ENCODE measurements around the gene SMTNL1. TPM values are rescaled to one million over a fixed set of nuclear protein-coding genes. Genes with fewer than 3 reads are reported as not detected.
A peak's percentile ranks its signal among the peaks of the same experiment; 100 is the strongest.
"Not testable (repeated sequence)": the region's sequence is repeated elsewhere in the genome, so short reads cannot be mapped to it uniquely, and the experiment has no call there.

Gene SMTNL1
- total RNA-seq, 2 experiments from 2014 or later = not detected

GRCh38 chr11:57530596-57531507 lies 6.5 kb upstream of the SMTNL1 start, which contains the start of gene TIMM10:
TSS of gene TIMM10 (minus strand) at chr11:57530754. CDS start at chr11:57530189, 565 bp downstream.
- H3K4me1 Mint-ChIP-seq (ENCODE audit: low read depth) = peaks cover 38% of the 10 kb centered on the region
- no peaks in the 10 kb centered on the region for H3K9me3 Mint-ChIP-seq
- peak; percentile 97 for DNase-seq
- H3K27ac Mint-ChIP-seq = peak within 1 kb of the TSS; percentile 87
- CTCF ChIA-PET = interaction anchor here (0.8 to 8.9 kb wide), 7 partner anchors 15 to 185 kb away, joined by 3 to 270 read pairs (median 4); partner anchors contain the start of genes RTN4RL2 and SLC43A1
- peaks cover 19% of the 10 kb centered on the region for H3K36me3 Mint-ChIP-seq (ENCODE audit: low read depth)
- no peaks in the 10 kb centered on the region for H3K27me3 Mint-ChIP-seq (ENCODE audit: low read depth)
- intact Hi-C loops (cut with micrococcal nuclease) = loop anchor here (1.0 to 2.0 kb wide), 13 partner anchors 17 to 1047 kb away; partner anchors contain the start of genes CLP1, MED19, SELENOH and SSRP1
- peak within 1 kb of the TSS; percentile 90 for H3K4me3 Mint-ChIP-seq

DNA sequence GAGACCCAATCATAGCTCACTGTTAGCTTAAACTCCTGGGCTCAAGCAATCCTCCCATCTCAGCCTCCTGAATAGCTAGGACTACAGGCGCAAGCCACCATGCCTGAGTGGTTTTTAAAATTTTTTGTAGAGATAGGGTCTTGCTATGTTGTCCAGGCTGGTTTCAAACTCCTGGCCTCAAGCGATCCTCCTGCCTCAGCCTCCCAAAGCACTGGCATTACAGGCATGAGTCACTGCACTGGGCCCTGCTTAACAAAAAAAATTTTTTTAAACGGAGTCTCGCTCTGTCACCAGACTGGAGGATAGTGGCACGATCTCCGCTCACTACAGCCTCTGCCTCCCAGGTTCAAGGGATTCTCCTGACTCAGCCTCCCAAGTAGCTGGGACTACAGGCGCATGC lies 2.9 kb upstream of the SMTNL1 start:
- intact Hi-C loops (cut with micrococcal nuclease); H3K9me3 Mint-ChIP-seq; DNase-seq; H3K27me3 Mint-ChIP-seq (ENCODE audit: low read depth); H3K27ac Mint-ChIP-seq; H3K36me3 Mint-ChIP-seq (ENCODE audit: low read depth); H3K4me3 Mint-ChIP-seq: not testable (repeated sequence)
- peaks cover 16% of the 10 kb centered on the region for H3K4me1 Mint-ChIP-seq (ENCODE audit: low read depth)
- CTCF ChIA-PET = interaction anchor here (0.5 to 1.5 kb wide), 4 partner anchors 9 to 142 kb away, joined by 3 read pairs; no protein-coding TSS in a partner anchor

DNA sequence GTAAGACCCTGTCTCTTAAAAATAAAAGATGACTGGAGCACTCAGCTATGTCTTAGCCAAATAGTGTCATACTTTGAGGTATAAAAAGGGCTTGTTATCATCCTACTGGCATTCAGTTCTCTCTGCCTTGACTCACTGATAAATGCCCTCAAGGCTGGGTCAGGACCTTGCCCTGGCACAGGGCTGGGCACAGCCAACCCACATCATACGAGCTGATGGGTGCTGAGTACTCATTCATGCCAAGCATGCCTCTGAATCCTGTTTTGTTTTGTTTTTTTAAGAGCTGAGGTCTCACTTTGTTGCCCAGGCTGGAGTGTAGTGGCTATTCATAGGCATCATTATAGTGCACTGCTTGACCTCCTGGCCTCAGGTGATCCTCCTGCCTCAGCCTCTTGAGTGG lies 1.9 kb downstream of the SMTNL1 start:
- Mint-ChIP-seq H3K4me3 (no peak overlapping the region), H3K36me3 (ENCODE audit: low read depth) (peaks cover 8% of the 10 kb centered on the region), H3K4me1 (ENCODE audit: low read depth) (no peaks in the 10 kb centered on the region), H3K27ac (no peak overlapping the region), H3K9me3 (no peaks in the 10 kb centered on the region), H3K27me3 (ENCODE audit: low read depth) (no peaks in the 10 kb centered on the region)
- no peak for DNase-seq
- intact Hi-C loops (cut with micrococcal nuclease) = no loop called here
- CTCF ChIA-PET = interaction anchor here (0.7 to 1.3 kb wide), 4 partner anchors 12 to 105 kb away, joined by 3 to 4 read pairs (median 3); no protein-coding TSS in a partner anchor

DNA sequence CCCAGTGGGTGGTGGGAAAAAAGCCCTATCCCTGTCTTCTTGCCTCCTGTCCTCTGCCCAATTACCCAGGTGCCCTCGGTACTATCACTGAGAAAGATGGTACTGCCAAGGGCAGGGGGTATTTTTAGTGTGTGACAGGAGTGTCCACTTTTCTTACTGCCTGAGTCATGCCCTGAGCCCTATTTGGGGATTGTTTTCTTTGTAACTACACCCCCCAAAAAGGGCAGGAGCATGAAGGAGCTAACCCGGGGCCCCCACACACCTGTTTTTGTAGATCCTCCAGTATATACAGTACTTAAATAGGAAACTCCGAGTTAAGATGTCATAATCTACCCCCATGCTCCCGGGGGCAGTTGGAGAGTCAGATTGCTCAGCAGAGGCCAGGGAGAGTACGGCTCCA lies 3.8 kb downstream of the SMTNL1 start:
- no peak overlapping the region for H3K27ac Mint-ChIP-seq

GRCh38 chr11:57542582-57542981 lies 5.2 kb downstream of the SMTNL1 start:
- no peaks in the 10 kb centered on the region for H3K27me3 Mint-ChIP-seq (ENCODE audit: low read depth)
- CTCF ChIA-PET = interaction anchor here (1.1 kb wide), 1 partner anchor 94 kb away, joined by 3 read pairs; no protein-coding TSS in a partner anchor
- intact Hi-C loops (cut with micrococcal nuclease) = no loop called here
- DNase-seq = no peak
- H3K27ac Mint-ChIP-seq = no peak overlapping the region
- H3K9me3 Mint-ChIP-seq = no peaks in the 10 kb centered on the region
- peaks cover 11% of the 10 kb centered on the region for H3K36me3 Mint-ChIP-seq (ENCODE audit: low read depth)
- H3K4me1 Mint-ChIP-seq (ENCODE audit: low read depth) = peaks cover 5% of the 10 kb centered on the region
- H3K4me3 Mint-ChIP-seq = no peak overlapping the region

More for the DNA sequence above, 3.8 kb downstream of the SMTNL1 start:
- peaks cover 8% of the 10 kb centered on the region for H3K36me3 Mint-ChIP-seq (ENCODE audit: low read depth)
- intact Hi-C loops (cut with micrococcal nuclease) = no loop called here
- H3K4me1 Mint-ChIP-seq (ENCODE audit: low read depth) = no peaks in the 10 kb centered on the region
- H3K9me3 Mint-ChIP-seq = no peaks in the 10 kb centered on the region
- H3K4me3 Mint-ChIP-seq = no peak overlapping the region
- CTCF ChIA-PET = no interaction called here
- H3K27me3 Mint-ChIP-seq (ENCODE audit: low read depth) = no peaks in the 10 kb centered on the region
- no peak for DNase-seq

DNA sequence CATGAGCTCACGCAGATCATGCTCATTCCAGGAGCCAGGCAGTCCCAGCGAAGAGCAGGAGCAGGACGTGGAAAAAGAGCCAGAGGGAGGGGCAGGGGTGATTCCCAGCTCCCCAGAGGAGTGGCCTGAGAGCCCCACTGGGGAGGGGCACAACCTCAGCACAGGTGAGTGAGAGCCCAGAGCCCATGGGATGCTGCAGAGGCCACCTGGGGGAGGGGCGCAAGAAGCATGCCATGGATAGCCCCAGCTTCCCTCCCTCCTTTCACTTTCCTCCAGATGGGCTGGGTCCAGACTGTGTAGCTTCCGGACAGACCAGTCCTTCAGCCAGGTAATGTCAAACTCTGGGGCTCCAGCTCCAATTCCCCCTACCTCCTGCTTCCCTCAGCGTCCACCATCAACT lies 6.2 kb downstream of the SMTNL1 start:
- no peak overlapping the region for H3K4me3 Mint-ChIP-seq
- H3K36me3 Mint-ChIP-seq (ENCODE audit: low read depth) = peaks cover 16% of the 10 kb centered on the region
- H3K27ac Mint-ChIP-seq = no peak overlapping the region
- DNase-seq = no peak
- H3K27me3 Mint-ChIP-seq (ENCODE audit: low read depth) = no peaks in the 10 kb centered on the region
- intact Hi-C loops (cut with micrococcal nuclease) = no loop called here
- CTCF ChIA-PET = interaction anchor here (0.9 to 1.5 kb wide), 3 partner anchors 17 to 50 kb away, joined by 3 to 4 read pairs (median 4); no protein-coding TSS in a partner anchor
- H3K4me1 Mint-ChIP-seq (ENCODE audit: low read depth) = peaks cover 14% of the 10 kb centered on the region
- H3K9me3 Mint-ChIP-seq = no peaks in the 10 kb centered on the region

DNA sequence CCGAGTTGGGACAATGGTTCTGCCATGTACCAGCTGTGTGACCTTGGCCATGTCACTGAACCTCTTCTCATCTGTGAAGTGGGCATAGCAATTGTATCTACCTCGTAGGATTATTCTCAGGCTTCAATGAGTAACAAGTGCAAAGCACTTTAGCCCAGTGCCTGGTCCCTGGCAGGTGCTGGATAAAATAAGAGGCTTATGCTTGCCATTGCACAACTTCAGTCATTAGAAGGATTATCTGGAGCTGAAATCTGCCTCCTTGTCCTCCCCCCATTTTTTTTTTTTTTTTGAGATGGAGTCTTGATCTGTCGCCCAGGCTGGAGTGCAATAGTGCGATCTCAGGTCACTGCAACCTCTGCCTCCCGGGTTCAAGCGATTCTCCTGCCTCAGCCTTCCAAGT lies 7.2 kb downstream of the SMTNL1 start:
- Mint-ChIP-seq H3K27ac (no peak overlapping the region), H3K27me3 (ENCODE audit: low read depth) (no peaks in the 10 kb centered on the region), H3K36me3 (ENCODE audit: low read depth) (peaks cover 21% of the 10 kb centered on the region), H3K4me3 (no peak overlapping the region), H3K4me1 (ENCODE audit: low read depth) (peaks cover 15% of the 10 kb centered on the region), H3K9me3 (no peaks in the 10 kb centered on the region)
- DNase-seq = no peak
- CTCF ChIA-PET = interaction anchor here (1.0 to 1.3 kb wide), 2 partner anchors 24 to 100 kb away, joined by 3 to 4 read pairs; no protein-coding TSS in a partner anchor
- intact Hi-C loops (cut with micrococcal nuclease) = no loop called here

DNA sequence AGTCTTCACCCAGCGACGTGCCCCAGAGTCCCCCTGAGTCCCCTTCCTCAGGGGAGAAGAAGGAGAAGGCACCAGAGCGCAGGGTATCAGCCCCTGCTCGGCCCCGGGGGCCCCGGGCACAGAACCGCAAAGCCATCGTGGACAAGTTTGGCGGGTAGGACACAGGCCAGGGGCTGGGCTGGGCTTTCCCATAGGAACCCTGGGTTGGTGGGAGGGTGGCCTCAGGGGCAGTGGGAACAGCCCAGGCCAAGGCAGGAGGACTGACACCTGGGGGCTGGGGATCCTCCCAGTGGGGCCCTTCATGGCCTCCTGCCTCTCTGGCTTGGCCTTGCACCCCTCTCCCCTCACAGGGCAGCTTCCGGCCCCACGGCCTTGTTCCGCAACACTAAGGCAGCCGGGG lies 8.5 kb downstream of the SMTNL1 start:
- H3K27me3 Mint-ChIP-seq (ENCODE audit: low read depth) = no peaks in the 10 kb centered on the region
- no peak for DNase-seq
- no peak overlapping the region for H3K4me3 Mint-ChIP-seq
- H3K4me1 Mint-ChIP-seq (ENCODE audit: low read depth) = peaks cover 15% of the 10 kb centered on the region
- intact Hi-C loops (cut with micrococcal nuclease) = no loop called here
- H3K27ac Mint-ChIP-seq = no peak overlapping the region
- peaks cover 24% of the 10 kb centered on the region for H3K36me3 Mint-ChIP-seq (ENCODE audit: low read depth)
- no peaks in the 10 kb centered on the region for H3K9me3 Mint-ChIP-seq
- CTCF ChIA-PET = no interaction called here

DNA sequence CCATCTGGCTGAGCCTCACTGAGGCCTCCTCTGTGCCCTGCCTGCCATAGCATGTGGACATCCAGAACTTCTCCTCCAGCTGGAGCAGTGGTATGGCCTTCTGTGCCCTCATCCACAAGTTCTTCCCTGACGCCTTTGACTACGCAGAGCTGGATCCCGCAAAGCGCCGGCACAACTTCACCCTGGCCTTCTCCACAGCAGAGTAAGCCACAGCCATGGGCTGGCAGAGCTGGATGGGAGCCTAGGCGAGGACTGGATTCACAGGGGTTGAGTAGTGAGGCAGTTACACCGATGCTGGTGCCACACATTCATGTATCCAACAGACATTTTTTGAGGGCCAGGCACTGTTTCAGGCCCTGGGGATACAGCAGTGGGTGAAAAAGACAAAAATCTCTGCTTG lies 9.1 kb downstream of the SMTNL1 start:
- Mint-ChIP-seq H3K36me3 (ENCODE audit: low read depth) (peaks cover 24% of the 10 kb centered on the region), H3K9me3 (no peaks in the 10 kb centered on the region), H3K4me1 (ENCODE audit: low read depth) (peaks cover 15% of the 10 kb centered on the region), H3K27ac (no peak overlapping the region), H3K27me3 (ENCODE audit: low read depth) (no peaks in the 10 kb centered on the region), H3K4me3 (no peak overlapping the region)
- CTCF ChIA-PET = interaction anchor here (0.8 to 1.2 kb wide), 3 partner anchors 12 to 53 kb away, joined by 3 to 4 read pairs (median 3); no protein-coding TSS in a partner anchor
- DNase-seq = no peak
- intact Hi-C loops (cut with micrococcal nuclease) = no loop called here

- H3K36me3 Mint-ChIP-seq (ENCODE audit: low read depth) = peaks cover 27% of the 10 kb centered on the region
These were observed 9.6 kb downstream of the SMTNL1 start for GRCh38 chr11:57546869-57547475.

GRCh38 chr11:57547854-57548377 lies 10.5 kb downstream of the SMTNL1 start:
- peaks cover 15% of the 10 kb centered on the region for H3K4me1 Mint-ChIP-seq (ENCODE audit: low read depth)
- no peaks in the 10 kb centered on the region for H3K9me3 Mint-ChIP-seq
- H3K4me3 Mint-ChIP-seq = no peak overlapping the region
- H3K36me3 Mint-ChIP-seq (ENCODE audit: low read depth) = peaks cover 32% of the 10 kb centered on the region
- peak overlapping the region; percentile 50 for H3K27ac Mint-ChIP-seq
- intact Hi-C loops (cut with micrococcal nuclease) = no loop called here
- no peaks in the 10 kb centered on the region for H3K27me3 Mint-ChIP-seq (ENCODE audit: low read depth)
- CTCF ChIA-PET = interaction anchor here (0.7 to 1.5 kb wide), 5 partner anchors 13 to 247 kb away, joined by 3 to 4 read pairs (median 3); no protein-coding TSS in a partner anchor
- peak; percentile 14 for DNase-seq

More at GRCh38 chr11:57546869-57547475, 9.6 kb downstream of the SMTNL1 start:
- CTCF ChIA-PET = interaction anchor here (0.8 to 1.2 kb wide), 4 partner anchors 12 to 90 kb away, joined by 3 to 4 read pairs (median 3); no protein-coding TSS in a partner anchor
- H3K27me3 Mint-ChIP-seq (ENCODE audit: low read depth) = no peaks in the 10 kb centered on the region
- peaks cover 15% of the 10 kb centered on the region for H3K4me1 Mint-ChIP-seq (ENCODE audit: low read depth)
- peak overlapping the region; percentile 75 for H3K27ac Mint-ChIP-seq
- DNase-seq = no peak
- no peaks in the 10 kb centered on the region for H3K9me3 Mint-ChIP-seq
- intact Hi-C loops (cut with micrococcal nuclease) = no loop called here
- no peak overlapping the region for H3K4me3 Mint-ChIP-seq

GRCh38 chr11:57549983-57550382 lies 12.6 kb downstream of the SMTNL1 start:
- DNase-seq = no peak
- H3K27ac Mint-ChIP-seq = no peak overlapping the region
- intact Hi-C loops (cut with micrococcal nuclease) = no loop called here
- no peaks in the 10 kb centered on the region for H3K27me3 Mint-ChIP-seq (ENCODE audit: low read depth)
- H3K36me3 Mint-ChIP-seq (ENCODE audit: low read depth) = peaks cover 45% of the 10 kb centered on the region
- H3K4me1 Mint-ChIP-seq (ENCODE audit: low read depth) = peaks cover 15% of the 10 kb centered on the region
- CTCF ChIA-PET = interaction anchor here (2.3 kb wide), 1 partner anchor 24 kb away, joined by 5 read pairs; no protein-coding TSS in a partner anchor
- no peaks in the 10 kb centered on the region for H3K9me3 Mint-ChIP-seq
- no peak overlapping the region for H3K4me3 Mint-ChIP-seq
